H1 (cell line): ENCODE data around the gene FCRL5. TPM values are rescaled to one million over a fixed set of nuclear protein-coding genes. Genes with fewer than 3 reads are reported as not detected.
A peak's percentile ranks its signal among the peaks of the same experiment; 100 is the strongest.

Experiments used
- CTCF ChIA-PET: fragments of 300-600 bp; sonication (Branson Sonifier 250); formaldehyde crosslinking; loops from one replicate; lab custom pipeline; 2021; ENCODE audit not compliant: partially characterized antibody; lab: Charles Lee
- POLR2A ChIA-PET: fragments of 300-600 bp; sonication (Branson Sonifier 250); formaldehyde crosslinking; loops from one replicate; lab custom pipeline; 2021; ENCODE audit warnings: inconsistent platforms; ENCODE audit not compliant: partially characterized antibody; lab: Charles Lee
- DNase-seq, 2 experiments: peaks; one replicate each; pipeline versions ENCODE4 v3.0.0 to v3.0.0-alpha.2; 2010 to 2022; ENCODE audit warnings: low spot score in 2 of 2, low read depth in 1 of 2, mixed read lengths in 1 of 2
- FAIRE-seq: peaks from 2 replicates; lab custom pipeline; 2011; peaks lifted over from hg19 to GRCh38; lab: Jason Lieb, UNC
- H2AFZ ChIP-seq: 2 replicates; pipeline ENCODE4 v1.8.1; 2012; ENCODE audit warnings: low read length, inconsistent platforms
- H2AK5ac ChIP-seq: 2 replicates; pipeline ENCODE4 v1.6.1; 2013; ENCODE audit warnings: low read depth, low read length
- H2BK120ac ChIP-seq: replicated peaks from 2 replicates; pipeline ENCODE3; 2013; ENCODE audit warnings: low read depth, low read length, inconsistent platforms
- H2BK12ac ChIP-seq: 2 replicates; pipeline ENCODE4 v1.6.1; 2013; ENCODE audit warnings: low read depth, low read length
- H2BK15ac ChIP-seq: 2 replicates; pipeline ENCODE4 v1.6.1; 2013; ENCODE audit warnings: low read length
- H2BK20ac ChIP-seq: 2 replicates; pipeline ENCODE4 v1.6.1; 2013; ENCODE audit warnings: low read length
- H2BK5ac ChIP-seq: 2 replicates; pipeline ENCODE4 v1.6.1; 2013; ENCODE audit warnings: low read depth, low read length
- H3K14ac ChIP-seq: 2 replicates; pipeline ENCODE4 v1.6.1; 2013; ENCODE audit warnings: inconsistent platforms; ENCODE audit not compliant: insufficient read length
- H3K18ac ChIP-seq: 2 replicates; pipeline ENCODE4 v1.6.1; 2013; ENCODE audit warnings: low read length; ENCODE audit errors: extremely low read depth
- H3K23ac ChIP-seq: 2 replicates; pipeline ENCODE4 v1.6.1; 2013; ENCODE audit warnings: inconsistent platforms; ENCODE audit not compliant: insufficient read length
- H3K23me2 ChIP-seq: 2 replicates; pipeline ENCODE4 v1.6.1; 2013; ENCODE audit warnings: low read depth, low read length
- H3K27ac ChIP-seq: 2 replicates; pipeline ENCODE4 v1.6.1; 2011; ENCODE audit warnings: low read depth, low read length, inconsistent platforms
- H3K27me3 ChIP-seq, 4 experiments: replicated peaks in 1 of 4; 1 replicate in 1 of 4; 2 replicates in 3 of 4; pipeline versions ENCODE4 v1.6.1 to v1.8.1; 2011 to 2013; ENCODE audit warnings: low read length in 3 of 4, mild to moderate bottlenecking in 3 of 4, inconsistent platforms in 2 of 4, mixed read lengths in 2 of 4, moderate library complexity in 1 of 4; ENCODE audit not compliant: control insufficient read depth in 3 of 4, insufficient read depth in 3 of 4; ENCODE audit errors: extremely low read depth in 1 of 4
- H3K36me3 ChIP-seq, 4 experiments: 2 replicates each; pipeline versions ENCODE4 v1.6.1 to v1.8.1; 2011 to 2013; ENCODE audit warnings: mild to moderate bottlenecking in 4 of 4, low read length in 3 of 4, moderate library complexity in 2 of 4, control low read depth in 1 of 4, inconsistent platforms in 1 of 4; ENCODE audit not compliant: insufficient read depth in 4 of 4, control insufficient read depth in 2 of 4
- H3K4ac ChIP-seq: replicated peaks from 2 replicates; pipeline ENCODE3; 2013; ENCODE audit warnings: low read length, low read depth, mixed read lengths, inconsistent platforms; ENCODE audit not compliant: insufficient read length
- H3K4me1 ChIP-seq, 4 experiments: replicated peaks in 1 of 4; 1 replicate in 1 of 4; 2 replicates in 3 of 4; pipeline versions ENCODE4 v1.6.1 to v1.8.1; 2011 to 2013; ENCODE audit warnings: low read length in 3 of 4, inconsistent platforms in 2 of 4, mixed read lengths in 1 of 4; ENCODE audit not compliant: insufficient read depth in 4 of 4, control insufficient read depth in 3 of 4
- H3K4me2 ChIP-seq, 2 experiments: 2 replicates each; pipeline versions ENCODE4 v1.6.1 to v1.8.1; 2011 to 2013; ENCODE audit warnings: low read depth in 2 of 2, low read length in 2 of 2, control low read depth in 1 of 2, inconsistent platforms in 1 of 2, mild to moderate bottlenecking in 1 of 2; ENCODE audit not compliant: insufficient read depth in 1 of 2
- H3K4me3 ChIP-seq, 4 experiments: fragments of 200-600, 300-600 bp in 1 of 4; sonication (generic), shearing (Covaris generic), sonication (Bioruptor Twin) in 1 of 4; 2 replicates each; pipeline versions ENCODE4 v1.5.1 to v1.8.1; 2011 to 2016; ENCODE audit warnings: low read length in 4 of 4, low read depth in 3 of 4, control low read depth in 2 of 4, inconsistent platforms in 2 of 4, mild to moderate bottlenecking in 2 of 4, mixed read lengths in 1 of 4, moderate library complexity in 1 of 4; ENCODE audit not compliant: insufficient read depth in 2 of 4; ENCODE audit errors: extremely low read depth in 1 of 4
- H3K56ac ChIP-seq: replicated peaks from 2 replicates; pipeline ENCODE3; 2013; ENCODE audit warnings: low read depth, mild to moderate bottlenecking, mixed read lengths, low read length, inconsistent platforms; ENCODE audit not compliant: insufficient read length
- H3K79me1 ChIP-seq: 2 replicates; pipeline ENCODE4 v1.6.1; 2013; ENCODE audit warnings: low read depth, low read length, control low read depth
- H3K79me2 ChIP-seq, 2 experiments: 2 replicates each; pipeline versions ENCODE4 v1.6.1 to v1.8.1; 2012 to 2013; ENCODE audit warnings: low read length in 2 of 2, mild to moderate bottlenecking in 2 of 2, inconsistent platforms in 1 of 2; ENCODE audit not compliant: insufficient read depth in 2 of 2, control insufficient read depth in 1 of 2
- H3K9ac ChIP-seq, 4 experiments: replicated peaks in 1 of 4; 1 replicate in 1 of 4; 2 replicates in 3 of 4; pipeline versions ENCODE4 v1.6.1 to v1.8.1; 2011 to 2013; ENCODE audit warnings: low read depth in 3 of 4, low read length in 3 of 4, control low read depth in 2 of 4, mild to moderate bottlenecking in 2 of 4, moderate library complexity in 2 of 4, inconsistent platforms in 1 of 4; ENCODE audit errors: extremely low read depth in 1 of 4
- H3K9me3 ChIP-seq, 2 experiments: 2 replicates each; pipeline versions ENCODE4 v1.6.1 to v1.8.1; 2012 to 2013; ENCODE audit warnings: mild to moderate bottlenecking in 2 of 2, moderate library complexity in 2 of 2, control low read depth in 1 of 2, inconsistent platforms in 1 of 2, low read depth in 1 of 2, low read length in 1 of 2, mixed read lengths in 1 of 2; ENCODE audit not compliant: insufficient read depth in 2 of 2
- H4K20me1 ChIP-seq, 2 experiments: replicated peaks in 1 of 2; 2 replicates each; pipeline versions ENCODE3 to v1.8.1; 2011 to 2013; ENCODE audit warnings: inconsistent platforms in 2 of 2, low read length in 2 of 2, mild to moderate bottlenecking in 1 of 2; ENCODE audit not compliant: insufficient read depth in 2 of 2, control insufficient read depth in 1 of 2
- H4K5ac ChIP-seq: 2 replicates; pipeline ENCODE4 v1.6.1; 2013; ENCODE audit warnings: low read length, low read depth, mixed read lengths, inconsistent platforms; ENCODE audit not compliant: insufficient read length
- H4K8ac ChIP-seq: 2 replicates; pipeline ENCODE4 v1.8.0; 2013; ENCODE audit warnings: mild to moderate bottlenecking, moderate library complexity, low read length, inconsistent platforms; ENCODE audit not compliant: insufficient read depth; ENCODE audit errors: extremely low read depth
- H4K91ac ChIP-seq: replicated peaks from 2 replicates; pipeline ENCODE3; 2013; ENCODE audit warnings: low read length, mixed read lengths, inconsistent platforms; ENCODE audit not compliant: insufficient read length
- CTCF ChIP-seq, 3 experiments: IDR thresholded peaks; 1 replicate in 2 of 3; 2 replicates in 1 of 3; pipeline versions ENCODE4 v1.5.1 to v1.6.1; 2011; ENCODE audit warnings: low read length in 3 of 3, mild to moderate bottlenecking in 3 of 3, inconsistent platforms in 2 of 3, low read depth in 1 of 3, moderate library complexity in 1 of 3; ENCODE audit not compliant: insufficient read depth in 1 of 3; ENCODE audit errors: control extremely low read depth in 1 of 3
- JUND ChIP-seq: IDR thresholded peaks from 2 replicates; pipeline ENCODE4 v1.6.1; 2011; ENCODE audit warnings: mild to moderate bottlenecking, improper control_type of control experiment, low read length
- POLR2AphosphoS5 ChIP-seq: IDR thresholded peaks from 2 replicates; pipeline ENCODE4 v1.6.1; 2011; ENCODE audit warnings: low read depth, low read length
- RAD21 ChIP-seq, 2 experiments: IDR thresholded peaks in 1 of 2; conservative IDR thresholded peaks in 1 of 2; 2 replicates each; pipeline ENCODE4 v1.6.1; 2011; ENCODE audit warnings: low read depth in 2 of 2, low read length in 2 of 2, improper control_type of control experiment in 1 of 2, inconsistent platforms in 1 of 2, mild to moderate bottlenecking in 1 of 2, moderate library complexity in 1 of 2
- SIRT6 ChIP-seq: IDR thresholded peaks from one replicate; pipeline ENCODE4 v1.7.1; 2012; ENCODE audit warnings: low read length, inconsistent platforms
- TEAD4 ChIP-seq: IDR thresholded peaks from 2 replicates; pipeline ENCODE4 v1.6.1; 2012; ENCODE audit warnings: low read depth, low read length, inconsistent platforms, mixed read lengths
- YY1 ChIP-seq: IDR thresholded peaks from 2 replicates; pipeline ENCODE4 v1.6.1; 2011; ENCODE audit warnings: low read depth, mild to moderate bottlenecking, low read length
- WGBS, 2 experiments: shearing (Covaris generic) in 1 of 2; methylation state at CpG; one replicate each; pipeline versions ENCODE4 v1.1.6 to v1.1.7; 2013 to 2015; ENCODE audit warnings: low lambda C conversion rate in 2 of 2, mixed read lengths in 2 of 2, inconsistent platforms in 1 of 2, low coverage in 1 of 2, missing lambda C conversion rate in 1 of 2; ENCODE audit not compliant: insufficient replicate concordance in 2 of 2, insufficient coverage in 1 of 2, insufficient read length in 1 of 2; ENCODE audit errors: extremely low coverage in 1 of 2, missing lambda C conversion rate in 1 of 2; 5-methylcytosine and 5-hydroxymethylcytosine counted together
- polyA plus RNA-seq, 7 experiments: library from polyadenylated mRNA; depleted of rRNA in 3 of 7; stranded (reverse) in 5 of 7; unstranded in 2 of 7; fragments of >200 nt in 5 of 7; fragments of 200-250 nt in 2 of 7; gene quantifications; 1 replicate in 5 of 7; 2 replicates in 1 of 7; 4 replicates in 1 of 7; pipeline versions ENCODE4 v1.2.1 to v1.2.3, GENCODE V29; 2011 to 2013; ENCODE audit warnings: missing spikeins in 2 of 7, mixed read lengths in 2 of 7
- total RNA-seq: library from RNA; stranded (reverse); fragmentation: NEBNext Ultra II Directional; extraction: Animal tissue kit (Norgen Biotek cat#: 25700); gene quantifications from 2 replicates; pipeline ENCODE4 v1.2.1, GENCODE V29; 2021
- TF ChIP-seq, protein P1 (sequence below): IDR thresholded peaks from 2 replicates; pipeline ENCODE4 v1.6.1; 2012; ENCODE audit warnings: low read length, inconsistent platforms

The FCRL5 gene
- total and polyA plus RNA-seq, 2 of the 8 experiments (the other 6 are each of a cell fraction or from before 2014, with no cell fraction given), result 1.0 to 2.6 TPM

DNA sequence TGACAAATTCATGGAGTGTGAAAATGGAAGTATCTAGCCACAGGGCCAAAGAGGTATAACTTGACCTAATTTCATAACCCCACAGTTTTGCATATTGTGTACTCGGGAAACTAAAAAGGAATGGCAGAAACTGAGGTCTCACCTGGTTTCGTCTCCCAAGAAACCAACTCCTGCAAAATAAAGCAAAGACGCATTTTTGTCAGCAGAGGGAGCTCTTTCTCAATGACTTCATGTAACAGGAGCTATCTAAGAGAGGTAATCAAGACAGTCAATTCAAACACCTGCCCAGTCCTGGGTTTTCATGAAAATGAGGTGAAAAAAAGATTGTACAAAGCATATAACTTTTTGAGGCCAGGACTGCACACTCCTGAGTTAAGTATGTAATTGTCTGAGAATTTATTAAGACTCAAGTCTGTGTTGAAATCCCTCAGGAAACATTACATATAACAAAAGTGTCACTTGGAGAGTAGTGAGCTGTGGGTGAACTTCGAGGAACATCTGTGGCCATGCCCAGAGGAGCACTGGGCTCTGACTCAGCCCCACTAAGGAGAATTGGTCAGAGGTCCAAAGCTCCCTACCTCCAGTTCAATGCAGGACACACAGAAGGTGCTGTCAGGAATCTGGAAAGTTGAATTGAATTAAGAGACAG, 28.0 kb upstream of the FCRL5 start:
- TF ChIP-seq JUND (peak; percentile 54; the same call in 1 of the 2 replicates), RAD21 (IDR thresholded peaks at IDR 0.05 in 1 of 2, conservative IDR thresholded peaks at IDR 0.05 in 1 of 2; ENCODE audit: low read depth in 2 of 2, low read length in 2 of 2) (peak; percentile 71 to 78), YY1 (0 out of 2 replicates have a peak, but pooled peaks have one; percentile 45), SIRT6 (no peak), TEAD4 (peak; percentile 98), POLR2AphosphoS5 (no peak), CTCF (IDR thresholded peaks at IDR 0.05; ENCODE audit: control extremely low read depth in 1 of 3, insufficient read depth in 1 of 3, low read depth in 1 of 3, low read length in 3 of 3) (peak in 2 of 3 experiments; percentile 75 to 82; a peak in 3 of 4 replicates)
- TF ChIP-seq, protein P1, sequence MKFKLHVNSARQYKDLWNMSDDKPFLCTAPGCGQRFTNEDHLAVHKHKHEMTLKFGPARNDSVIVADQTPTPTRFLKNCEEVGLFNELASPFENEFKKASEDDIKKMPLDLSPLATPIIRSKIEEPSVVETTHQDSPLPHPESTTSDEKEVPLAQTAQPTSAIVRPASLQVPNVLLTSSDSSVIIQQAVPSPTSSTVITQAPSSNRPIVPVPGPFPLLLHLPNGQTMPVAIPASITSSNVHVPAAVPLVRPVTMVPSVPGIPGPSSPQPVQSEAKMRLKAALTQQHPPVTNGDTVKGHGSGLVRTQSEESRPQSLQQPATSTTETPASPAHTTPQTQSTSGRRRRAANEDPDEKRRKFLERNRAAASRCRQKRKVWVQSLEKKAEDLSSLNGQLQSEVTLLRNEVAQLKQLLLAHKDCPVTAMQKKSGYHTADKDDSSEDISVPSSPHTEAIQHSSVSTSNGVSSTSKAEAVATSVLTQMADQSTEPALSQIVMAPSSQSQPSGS, result peak; percentile 94
- H2BK12ac ChIP-seq, result 0 out of 2 replicates have a peak overlapping the region, but pooled peaks have one; percentile 30
- WGBS, 2 experiments, result 49% methylated on average over 4 of the region's 4 CpGs; no CpG with 5 or more reads in 1 of the 2 experiments
- H3K79me2 ChIP-seq, result no peaks in the 10 kb centered on the region
- H3K79me1 ChIP-seq, result no peaks in the 10 kb centered on the region
- no peak overlapping the region for H4K5ac ChIP-seq
- no peak overlapping the region for H3K18ac ChIP-seq
- CTCF ChIA-PET, result interaction anchor here (0.6 to 6.0 kb wide), 43 partner anchors 8 to 388 kb away, joined by 3 to 104 read pairs (median 4); partner anchors contain the start of gene FCRL4
- H4K20me1 ChIP-seq, result no peaks in the 10 kb centered on the region
- POLR2A ChIA-PET, result no interaction called here
- H3K27me3 ChIP-seq, result no peaks in the 10 kb centered on the region
- H2AFZ ChIP-seq, result no peak overlapping the region
- no peak overlapping the region for H3K27ac ChIP-seq
- H4K91ac ChIP-seq, result no peak overlapping the region
- no peak overlapping the region for H2BK120ac ChIP-seq
- H2BK20ac ChIP-seq, result no peak overlapping the region; the same call in 1 of the 2 replicates
- no peak overlapping the region for H3K4me3 ChIP-seq
- no peaks in the 10 kb centered on the region for H3K9me3 ChIP-seq
- no peak overlapping the region for H2BK5ac ChIP-seq
- H4K8ac ChIP-seq, result no peak overlapping the region
- H3K36me3 ChIP-seq, result no peaks in the 10 kb centered on the region
- no peak overlapping the region for H3K14ac ChIP-seq
- no peak overlapping the region for H3K9ac ChIP-seq
- no peaks in the 10 kb centered on the region for H3K4me1 ChIP-seq
- FAIRE-seq (peak; percentile 99), DNase-seq (peak in 1 of 2 experiments; percentile 53)
- no peaks in the 10 kb centered on the region; the same call in 1 of the 2 replicates for H3K23me2 ChIP-seq
- H3K56ac ChIP-seq, result no peak overlapping the region
- no peak overlapping the region for H3K4ac ChIP-seq
- H3K23ac ChIP-seq, result no peak overlapping the region
- H3K4me2 ChIP-seq, result no peak overlapping the region
- no peak overlapping the region for H2BK15ac ChIP-seq
- no peak overlapping the region for H2AK5ac ChIP-seq
